HG03565 (cell line): ENCODE measurements around the gene HSPB9.
A peak's percentile ranks its signal among the peaks of the same experiment; 100 is the strongest.

Experiments
- ATAC-seq: cut with Tn5 transposase; IDR thresholded peaks from one replicate; pipeline ENCODE4 v1.9.1; 2021; ENCODE audit warnings: mild to moderate bottlenecking, moderate library complexity; ENCODE audit not compliant: unreplicated experiment

Gene HSPB9

GRCh38 chr17:42098730-42099399 lies 23.7 kb upstream of the HSPB9 start:
- ATAC-seq = no peak

GRCh38 chr17:42101513-42102292 lies 20.9 kb upstream of the HSPB9 start:
- no peak for ATAC-seq

GRCh38 chr17:42103221-42103954 lies 19.2 kb upstream of the HSPB9 start:
- no peak for ATAC-seq

DNA sequence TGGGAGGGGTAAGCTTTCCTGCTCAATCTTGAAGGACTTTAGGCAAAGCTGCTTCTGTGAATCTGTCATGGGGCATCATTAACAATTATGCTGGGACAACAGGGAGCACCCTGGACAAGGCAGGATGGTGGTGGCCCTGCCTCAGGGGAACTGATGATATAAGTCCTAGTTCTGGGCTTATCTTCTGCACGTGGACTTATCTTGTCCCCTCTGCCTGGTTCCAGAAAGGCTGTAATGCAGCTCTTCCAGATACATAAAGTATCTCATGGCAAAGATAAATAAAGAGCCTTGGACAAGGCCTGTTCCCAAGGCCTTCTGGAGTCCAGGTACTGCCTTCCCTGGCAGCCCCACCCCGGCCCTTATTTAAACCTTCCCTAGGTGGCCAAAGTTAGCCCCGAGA lies 18.3 kb upstream of the HSPB9 start:
- ATAC-seq = no peak

GRCh38 chr17:42106009-42106408 lies 16.6 kb upstream of the HSPB9 start:
- no peak for ATAC-seq

DNA sequence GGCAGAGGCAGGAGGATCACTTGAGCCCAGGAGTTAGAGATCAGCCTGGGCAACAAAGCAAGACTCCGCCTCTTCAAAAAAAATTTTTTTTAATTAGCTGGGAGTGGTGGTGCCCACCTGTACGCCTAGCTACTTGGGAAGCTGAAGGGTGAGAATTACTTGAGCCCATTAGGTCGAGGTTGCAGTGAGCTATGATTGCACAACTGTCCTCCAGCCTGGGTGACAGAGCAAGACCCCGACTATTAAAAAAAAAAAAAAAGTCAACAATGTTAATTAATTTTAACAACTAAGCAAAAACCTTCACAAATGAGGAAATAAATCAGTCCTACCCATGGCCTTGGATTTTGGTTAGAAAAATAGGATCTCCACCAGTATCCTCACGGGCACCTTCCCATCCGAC lies 15.5 kb upstream of the HSPB9 start:
- no peak for ATAC-seq

DNA sequence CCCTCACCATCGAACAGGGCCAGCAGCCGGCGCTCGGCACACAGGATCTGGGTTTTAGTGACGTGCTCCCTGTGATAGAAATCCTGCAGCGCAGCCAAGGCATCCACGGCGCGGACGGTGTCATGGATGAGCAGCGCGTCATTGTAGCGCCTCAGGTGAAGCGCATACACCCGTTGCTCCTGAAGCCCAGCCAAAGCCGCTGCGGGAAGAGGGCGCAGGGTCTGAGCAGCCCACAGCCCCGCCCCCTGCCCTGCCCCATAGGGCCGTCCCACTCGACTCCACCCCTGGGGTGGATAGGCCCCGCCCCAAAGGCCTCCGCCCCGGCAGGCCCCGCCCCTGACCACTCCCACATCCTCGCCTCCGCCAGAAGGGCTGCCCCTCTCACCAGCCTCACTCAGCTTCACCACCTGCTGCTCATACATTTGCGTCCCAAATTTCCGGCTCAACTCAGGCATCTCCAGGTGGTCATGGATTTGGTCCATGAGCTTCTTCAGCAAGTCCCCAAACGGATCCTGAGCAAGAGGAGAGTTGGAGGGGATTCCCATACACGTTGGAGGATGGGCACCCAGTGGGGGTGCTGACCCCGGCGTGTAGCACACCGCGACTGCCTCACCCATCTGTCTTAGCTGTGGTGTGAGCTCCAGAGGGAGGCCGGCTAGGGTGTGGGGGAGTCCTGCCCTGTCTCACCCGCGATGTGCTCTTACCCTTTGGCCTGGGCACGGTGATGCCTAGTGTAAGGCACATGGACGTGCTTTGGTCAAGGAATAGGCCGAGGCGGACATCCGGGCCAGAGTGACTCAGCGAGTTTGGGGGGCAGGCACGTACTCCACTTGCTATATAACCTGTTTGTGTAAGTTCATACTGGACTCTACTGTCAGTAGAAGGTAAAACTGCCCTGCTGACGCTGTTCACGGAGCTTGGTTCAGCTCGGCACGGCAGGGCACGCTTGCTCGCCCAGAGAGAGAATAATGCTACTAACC lies 14.7 kb upstream of the HSPB9 start:
- ATAC-seq = peak; percentile 55

DNA sequence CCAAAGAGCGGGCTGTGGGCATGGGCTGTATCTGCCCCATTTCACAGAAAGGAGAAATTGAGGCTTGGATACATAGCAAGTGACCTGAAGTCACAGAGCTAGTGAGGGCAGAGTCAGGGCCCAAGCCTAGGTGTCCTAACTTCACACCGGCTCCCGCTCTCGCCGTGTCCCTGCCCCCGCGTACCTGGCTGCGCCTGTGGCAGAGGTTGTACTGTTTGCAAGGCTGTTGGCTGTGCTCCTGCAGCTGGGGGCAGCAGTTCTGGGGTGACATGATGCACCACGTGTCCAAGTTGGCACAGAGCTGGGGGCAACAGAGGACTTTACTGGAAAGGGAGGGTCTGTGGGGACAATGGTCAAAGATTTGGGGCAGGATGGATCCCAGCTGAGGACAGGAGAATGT lies 13.5 kb upstream of the HSPB9 start:
- no peak for ATAC-seq

DNA sequence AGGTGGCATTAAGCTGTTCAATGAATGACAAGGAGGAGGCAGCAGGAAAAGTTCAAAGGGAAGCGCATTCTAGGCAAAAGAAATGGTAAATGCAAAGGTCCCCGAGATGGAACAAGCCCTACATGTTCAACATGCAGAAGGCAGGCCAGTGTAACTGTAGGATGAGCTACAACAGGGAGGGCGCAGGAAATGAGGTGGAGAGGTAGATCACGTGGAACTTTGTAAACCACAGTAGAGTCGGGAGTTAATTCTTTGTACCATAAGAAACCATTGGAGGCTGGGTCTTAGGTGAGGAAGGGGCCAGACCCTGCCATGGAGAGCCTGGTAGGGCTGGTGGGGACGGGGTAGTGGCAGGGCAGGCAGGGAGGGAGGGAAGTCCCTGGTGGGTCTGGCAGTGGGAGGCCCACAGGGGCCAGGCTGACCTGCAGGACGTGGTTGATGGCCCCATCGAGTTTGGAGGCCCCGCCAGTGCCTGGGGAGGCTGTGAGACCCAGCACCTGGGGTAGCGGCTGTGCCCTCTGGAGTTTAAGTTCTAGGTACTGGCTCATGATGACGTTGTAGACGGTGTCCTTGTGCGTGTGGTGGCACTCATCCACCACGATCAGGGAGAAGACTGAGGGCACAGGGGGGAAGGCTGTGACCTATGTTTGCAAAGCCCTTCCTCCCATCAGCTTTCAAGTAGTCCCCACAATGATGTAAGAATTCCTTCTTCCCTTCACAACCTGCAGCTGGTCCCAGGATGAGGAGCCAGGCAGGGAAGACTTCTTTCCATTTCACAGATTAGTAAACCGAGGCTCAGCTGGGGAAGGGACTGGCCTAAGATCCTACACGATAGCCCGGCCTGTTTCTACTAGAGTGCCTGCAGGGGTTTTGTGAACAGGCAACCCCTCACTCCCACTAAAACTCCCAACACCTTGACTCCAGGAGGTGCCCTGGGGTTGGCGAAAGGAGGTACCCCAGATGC lies 12.0 kb upstream of the HSPB9 start:
- ATAC-seq = no peak

DNA sequence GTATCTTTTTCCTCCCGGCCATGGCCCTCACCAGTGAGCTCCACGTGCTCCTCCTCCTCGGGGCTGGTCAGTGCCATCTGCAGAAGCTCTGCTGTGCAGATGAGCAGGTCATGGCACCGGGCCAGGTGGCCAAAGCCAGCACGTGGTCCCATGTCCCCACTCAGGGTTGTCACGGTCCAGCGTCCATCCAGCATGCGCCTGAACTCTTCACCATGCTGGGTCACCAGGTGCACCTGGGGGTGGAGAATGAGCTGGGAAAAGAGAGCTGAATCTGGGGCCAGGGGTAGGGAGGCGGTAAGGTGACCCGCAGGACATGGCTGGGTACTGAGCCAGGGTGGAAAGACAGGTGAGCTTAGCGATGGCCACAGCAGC lies 11.4 kb upstream of the HSPB9 start:
- no peak for ATAC-seq

- ATAC-seq = no peak
Measured at GRCh38 chr17:42111871-42112551, 10.6 kb upstream of the HSPB9 start.

GRCh38 chr17:42112552-42113176 lies 9.9 kb upstream of the HSPB9 start, which contains the start of gene DHX58:
TSS of gene DHX58 (minus strand) at chr17:42112714. CDS start at chr17:42111892, 822 bp downstream.
- peak; percentile 42 for ATAC-seq

DNA sequence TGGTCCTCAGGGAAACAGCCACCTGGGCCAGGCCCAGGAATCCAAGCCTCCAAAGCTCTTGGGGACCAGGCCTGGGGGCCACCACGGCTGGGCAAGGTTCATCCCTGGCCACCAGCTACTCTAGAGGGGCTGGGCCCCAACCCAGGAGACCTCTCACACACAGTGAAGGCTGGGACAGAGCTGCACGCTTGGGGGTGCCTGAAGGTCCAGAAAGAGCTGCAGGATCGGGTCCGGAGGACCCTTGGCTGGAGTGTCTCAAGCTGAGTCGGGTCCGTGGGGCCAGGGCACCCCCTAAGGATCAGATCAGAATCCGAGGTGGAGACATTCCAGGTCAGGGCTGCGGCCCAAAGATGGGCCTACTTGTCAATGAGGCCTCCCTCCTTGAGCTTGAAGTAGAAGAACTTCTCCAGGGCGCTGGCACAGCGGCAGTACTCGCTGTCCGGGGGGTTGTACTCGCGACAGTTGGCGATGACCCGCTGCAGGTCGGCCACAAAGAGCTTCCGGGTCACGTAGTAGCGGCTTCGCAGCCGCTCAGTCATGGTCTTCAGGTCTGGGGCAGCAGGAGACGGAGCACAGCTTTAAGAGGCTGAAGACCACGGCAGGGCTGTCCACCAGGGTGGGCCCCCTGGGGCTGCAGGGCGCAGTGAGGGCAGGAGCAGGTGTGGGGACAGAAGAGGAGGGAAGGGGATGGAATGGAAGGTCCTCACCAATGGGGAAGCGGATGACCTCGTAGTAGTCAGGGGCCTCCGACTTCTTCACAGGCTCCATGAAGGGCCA lies 9.1 kb upstream of the HSPB9 start:
- ATAC-seq = no peak

- no peak for ATAC-seq
Measured at GRCh38 chr17:42114118-42114517, 8.5 kb upstream of the HSPB9 start.

GRCh38 chr17:42116705-42117396 lies 5.8 kb upstream of the HSPB9 start:
- no peak for ATAC-seq

- no peak for ATAC-seq
Measured at GRCh38 chr17:42117397-42118125, 5.0 kb upstream of the HSPB9 start.
